K562 (cell line): ENCODE measurements around the gene POMGNT2. TPM values are rescaled to one million over a fixed set of nuclear protein-coding genes. Genes with fewer than 3 reads are reported as not detected.

Experiments
- ATAC-seq: fragments of 200-7000 bp; cut with Tn5 transposase; 3 replicates; pipeline ENCODE4 v1.9.1; 2020; ENCODE audit warnings: moderate library complexity
- BruUV-seq: library from RNA; stranded (reverse); fragments of 400-500 nt; replicated peaks from 2 replicates; lab custom pipeline; 2021; lab: Mats Ljungman, UMichigan
- CTCF ChIA-PET: fragments of 300-600 bp; formaldehyde crosslinking; extraction: SDS; loops from one replicate; lab custom pipeline; 2021; ENCODE audit warnings: low intra/inter-chr PET ratio; lab: Yijun Ruan, JAX
- POLR2A ChIA-PET: fragments of 300-600, 350-650 bp; sonication (Branson Sonifier 250); formaldehyde crosslinking; extraction: SDS; loops from one replicate; lab custom pipeline; 2021; ENCODE audit warnings: antibody characterized with exemption, inconsistent platforms; lab: Yijun Ruan, JAX
- DNase-seq, 4 experiments: peaks; one replicate each; pipeline versions ENCODE4 v3.0.0 to v3.0.0-alpha.2; 2011 to 2018; ENCODE audit warnings: low spot score in 3 of 4, mixed read lengths in 3 of 4; ENCODE audit errors: extremely low read depth in 1 of 4
- FAIRE-seq: peaks from 2 replicates; lab custom pipeline; 2011; peaks lifted over from hg19 to GRCh38; lab: Jason Lieb, UNC
- H2AFZ ChIP-seq: 2 replicates; pipeline ENCODE4 v1.6.0; 2011; ENCODE audit warnings: low read depth, low read length, control low read depth, inconsistent platforms
- H3K27ac ChIP-seq: fragments of 200-600 bp; 3 replicates; pipeline ENCODE4 v1.8.0; 2011; ENCODE audit warnings: low read depth, mild to moderate bottlenecking, control low read depth, inconsistent platforms, low read length, moderate library complexity, mixed read lengths; ENCODE audit errors: extremely low read depth
- H3K27me3 ChIP-seq, 2 experiments: fragments of 300-600 bp in 1 of 2; 2 replicates in 1 of 2; 3 replicates in 1 of 2; pipeline versions ENCODE4 v1.6.0 to v1.8.0; 2011; ENCODE audit warnings: inconsistent platforms in 2 of 2, low read length in 2 of 2, mild to moderate bottlenecking in 1 of 2, mixed read lengths in 1 of 2, moderate library complexity in 1 of 2; ENCODE audit not compliant: control insufficient read depth in 2 of 2, insufficient read depth in 2 of 2
- H3K36me3 ChIP-seq: fragments of 300-600 bp; 3 replicates; pipeline ENCODE4 v1.8.0; 2011; ENCODE audit warnings: mild to moderate bottlenecking, low read length, inconsistent platforms; ENCODE audit not compliant: control insufficient read depth, insufficient read depth
- H3K4me1 ChIP-seq, 2 experiments: fragments of 200-600 bp in 1 of 2; replicated peaks in 1 of 2; 2 replicates in 1 of 2; 3 replicates in 1 of 2; pipeline versions ENCODE4 v1.5.1 to v1.8.0; 2011; ENCODE audit warnings: inconsistent platforms in 2 of 2, low read length in 2 of 2, mild to moderate bottlenecking in 1 of 2, mixed read lengths in 1 of 2, moderate library complexity in 1 of 2; ENCODE audit not compliant: control insufficient read depth in 2 of 2, insufficient read depth in 2 of 2
- H3K4me2 ChIP-seq: 2 replicates; pipeline ENCODE4 v1.6.1; 2011; ENCODE audit warnings: low read length, control low read depth, inconsistent platforms, mixed read lengths; ENCODE audit not compliant: insufficient read depth
- H3K4me3 ChIP-seq: fragments of 200-600 bp; sonication (generic), shearing (Covaris generic); 2 replicates; pipeline ENCODE4 v1.5.1; 2016; ENCODE audit warnings: control low read depth, inconsistent platforms
- H3K79me2 ChIP-seq: fragments of 200-600 bp; 3 replicates; pipeline ENCODE4 v1.8.0; 2011; ENCODE audit warnings: low read length, inconsistent platforms; ENCODE audit not compliant: control insufficient read depth, insufficient read depth
- H3K9ac ChIP-seq, 2 experiments: 2 replicates each; pipeline versions ENCODE4 v1.6.0 to v1.6.1; 2011; ENCODE audit warnings: low read depth in 2 of 2, low read length in 2 of 2, control low read depth in 1 of 2, inconsistent platforms in 1 of 2, mild to moderate bottlenecking in 1 of 2, mixed read lengths in 1 of 2; ENCODE audit not compliant: insufficient read depth in 1 of 2
- H3K9me1 ChIP-seq: one replicate; pipeline ENCODE4 v1.6.0; 2011; ENCODE audit warnings: inconsistent platforms, mild to moderate bottlenecking, low read length, moderate library complexity; ENCODE audit not compliant: control insufficient read depth, insufficient read depth
- H3K9me3 ChIP-seq: replicated peaks from 2 replicates; pipeline ENCODE4 v1.5.1; 2011; ENCODE audit warnings: low read depth, low read length, inconsistent platforms; ENCODE audit not compliant: control insufficient read depth, insufficient read depth
- H4K20me1 ChIP-seq: replicated peaks from 2 replicates; pipeline ENCODE4 v1.6.1; 2011; ENCODE audit warnings: low read length, inconsistent platforms, mixed read lengths; ENCODE audit not compliant: control insufficient read depth, insufficient read depth
- TFE3 ChIP-seq: fragments of 450-650 bp; formaldehyde crosslinking; IDR thresholded peaks from 2 replicates; pipeline ENCODE4 v1.4.0; 2020; ENCODE audit warnings: mild to moderate bottlenecking, mixed read lengths
- ZNF780A ChIP-seq: fragments of 250-450 bp; sonication (Bioruptor Pico); IDR thresholded peaks from 2 replicates; pipeline ENCODE4 v1.5.0; 2021; ENCODE audit warnings: mild to moderate bottlenecking
- WGBS: fragments of 100-300 bp; shearing (Covaris generic); methylation state at CpG from one replicate; pipeline ENCODE4 v1.1.6; 2016; ENCODE audit warnings: low coverage, mixed read lengths; ENCODE audit not compliant: insufficient coverage; ENCODE audit errors: missing lambda C conversion rate; 5-methylcytosine and 5-hydroxymethylcytosine counted together
- in situ Hi-C: fragments of 300-500 bp; cut with MboI; formaldehyde crosslinking; loops from 4 replicates; pipeline ENCODE4 v1.15.0; 2018; ENCODE audit warnings: inconsistent platforms, mixed read lengths
- intact Hi-C: fragments of 100-400 bp; cut with micrococcal nuclease; formaldehyde crosslinking; loops from 2 replicates; pipeline ENCODE4 v1.14.2; 2022
- polyA plus RNA-seq, 8 experiments: library from polyadenylated mRNA; depleted of rRNA in 4 of 8; stranded (reverse) in 5 of 8; unstranded in 3 of 8; fragments of >200 nt; fragmentation: Nextera tagmentation in 2 of 8; fragmentation: Illumina TruSeq in 1 of 8; extraction: Ambion mirVana in 2 of 8; extraction: Trizol in 1 of 8; gene quantifications; 2 replicates each; pipeline versions ENCODE4 v1.2.1 to v1.2.3, GENCODE V29; 2011 to 2014; ENCODE audit warnings: inconsistent platforms in 1 of 8, missing spikeins in 1 of 8
- total RNA-seq, 7 experiments: library from RNA; depleted of rRNA in 6 of 7; stranded (reverse); fragments of >200 nt in 6 of 7; fragmentation: Illumina TruSeq in 2 of 7; extraction: Trizol in 2 of 7; gene quantifications; 2 replicates each; pipeline versions ENCODE4 v1.2.1 to v1.2.3, GENCODE V29; 2011 to 2021; ENCODE audit warnings: low replicate concordance in 1 of 7

POMGNT2 gene
- total and polyA plus RNA-seq, 9 of the 15 experiments (the other 6 are each of a cell fraction or from before 2014, with no cell fraction given) = 0.65 to 14.1 (median 10.3) TPM

GRCh38 chr3:43104039-43104438 lies 1.8 kb downstream of the POMGNT2 start:
- no peak for ATAC-seq
- POLR2A ChIA-PET = interaction anchor here (0.8 to 2.0 kb wide), 3 partner anchors 10 to 301 kb away, joined by 3 to 4 read pairs (median 4); no protein-coding TSS in a partner anchor
- Histone ChIP-seq H4K20me1 (peaks cover 39% of the 10 kb centered on the region), H3K9me3 (no peaks in the 10 kb centered on the region), H3K9me1 (no peaks in the 10 kb centered on the region), H3K79me2 (peaks cover 12% of the 10 kb centered on the region; the same call in 2 of the 3 replicates), H3K27ac (no peak overlapping the region), H2AFZ (no peak overlapping the region), H3K4me1 (peaks cover 20 to 21% of the 10 kb centered on the region in 2 experiments; a peak in 4 of 5 replicates), H3K9ac (no peak overlapping the region), H3K4me3 (no peak overlapping the region), H3K27me3 (no peaks in the 10 kb centered on the region), H3K4me2 (no peak overlapping the region), H3K36me3 (no peaks in the 10 kb centered on the region)
- 57% methylated on average over 3 of the region's 3 CpGs for WGBS
- no TSS peak for BruUV-seq
- intact Hi-C loops = no loop called here
- DNase-seq = no peak
- in situ Hi-C loops = no loop called here
- no peak for FAIRE-seq
- TF ChIP-seq ZNF780A (no peak), TFE3 (peak; percentile 83)
- CTCF ChIA-PET = no interaction called here
